Kidney epithelial cell (primary cell): ENCODE data around the gene SGSM1. TPM values are rescaled to one million over a fixed set of nuclear protein-coding genes. Genes with fewer than 3 reads are reported as not detected.

ENCODE experiments used
- DNase-seq: peaks from one replicate; pipeline ENCODE4 v3.0.0-alpha.2; 2010; ENCODE audit warnings: low read depth
- H3K27me3 ChIP-seq: 2 replicates; pipeline ENCODE4 v1.6.0; 2011; ENCODE audit warnings: low read length; ENCODE audit not compliant: control insufficient read depth, insufficient read depth
- H3K36me3 ChIP-seq: 2 replicates; pipeline ENCODE4 v1.5.1; 2011; ENCODE audit warnings: low read length; ENCODE audit not compliant: control insufficient read depth, insufficient read depth
- H3K4me3 ChIP-seq: 2 replicates; pipeline ENCODE4 v1.5.1; 2011; ENCODE audit warnings: low read depth, mild to moderate bottlenecking, control low read depth, low read length
- total RNA-seq: library from RNA; depleted of rRNA; stranded (reverse); fragments of >200 nt; gene quantifications from 2 replicates; pipeline ENCODE4 v1.2.3, GENCODE V29; 2015
- TF ChIP-seq, protein P1 (sequence below): IDR thresholded peaks from 2 replicates; pipeline ENCODE4 v1.5.1; 2011; ENCODE audit warnings: mild to moderate bottlenecking, moderate library complexity, low read length, control low read depth, inconsistent platforms; ENCODE audit not compliant: insufficient read depth, poor library complexity, severe bottlenecking

The SGSM1 gene
- total RNA-seq, 1 donor from 2014 or later = 0.25 TPM

DNA sequence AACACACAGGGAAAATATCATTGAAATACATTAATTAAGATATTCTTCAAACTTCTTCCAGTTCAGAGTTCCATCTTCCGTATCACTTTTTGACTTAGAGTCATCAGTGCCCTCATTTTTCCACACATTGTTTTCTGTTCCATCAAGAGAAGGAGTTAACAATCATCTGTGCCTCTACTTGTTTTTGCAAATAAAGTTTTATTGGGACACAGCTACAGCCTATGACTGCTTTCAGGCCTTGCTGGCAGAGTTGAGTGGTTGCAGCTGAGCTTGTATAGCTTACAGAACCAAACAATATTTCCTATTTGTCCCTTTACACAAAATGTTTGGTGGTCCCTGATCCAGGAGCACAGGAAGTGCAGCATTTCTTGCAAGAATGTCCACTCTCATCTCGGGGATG lies 51.6 kb downstream of the SGSM1 start:
- Histone ChIP-seq H3K27me3 (no peaks in the 10 kb centered on the region), H3K36me3 (no peaks in the 10 kb centered on the region), H3K4me3 (no peak overlapping the region)
- TF ChIP-seq, protein P1, sequence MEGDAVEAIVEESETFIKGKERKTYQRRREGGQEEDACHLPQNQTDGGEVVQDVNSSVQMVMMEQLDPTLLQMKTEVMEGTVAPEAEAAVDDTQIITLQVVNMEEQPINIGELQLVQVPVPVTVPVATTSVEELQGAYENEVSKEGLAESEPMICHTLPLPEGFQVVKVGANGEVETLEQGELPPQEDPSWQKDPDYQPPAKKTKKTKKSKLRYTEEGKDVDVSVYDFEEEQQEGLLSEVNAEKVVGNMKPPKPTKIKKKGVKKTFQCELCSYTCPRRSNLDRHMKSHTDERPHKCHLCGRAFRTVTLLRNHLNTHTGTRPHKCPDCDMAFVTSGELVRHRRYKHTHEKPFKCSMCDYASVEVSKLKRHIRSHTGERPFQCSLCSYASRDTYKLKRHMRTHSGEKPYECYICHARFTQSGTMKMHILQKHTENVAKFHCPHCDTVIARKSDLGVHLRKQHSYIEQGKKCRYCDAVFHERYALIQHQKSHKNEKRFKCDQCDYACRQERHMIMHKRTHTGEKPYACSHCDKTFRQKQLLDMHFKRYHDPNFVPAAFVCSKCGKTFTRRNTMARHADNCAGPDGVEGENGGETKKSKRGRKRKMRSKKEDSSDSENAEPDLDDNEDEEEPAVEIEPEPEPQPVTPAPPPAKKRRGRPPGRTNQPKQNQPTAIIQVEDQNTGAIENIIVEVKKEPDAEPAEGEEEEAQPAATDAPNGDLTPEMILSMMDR = no peak
- DNase-seq = no peak

DNA sequence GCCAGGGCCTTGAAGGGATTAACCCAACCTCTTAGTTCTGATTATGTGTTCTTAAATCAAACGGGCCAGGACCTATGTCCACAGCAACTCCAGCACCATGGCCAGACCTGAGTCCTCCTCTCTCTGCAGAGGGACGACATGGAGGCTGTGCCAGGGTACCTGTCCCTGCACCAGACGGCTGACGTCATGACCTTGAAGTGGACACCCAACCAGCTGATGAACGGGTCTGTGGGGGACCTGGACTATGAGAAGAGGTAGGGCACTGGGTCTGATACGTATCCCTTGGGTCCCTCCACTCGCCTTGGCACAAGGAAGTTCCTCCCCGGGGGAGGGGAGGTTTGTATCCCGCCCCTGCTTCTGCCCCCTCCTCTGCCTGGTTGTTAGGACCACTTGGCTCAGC lies 53.6 kb downstream of the SGSM1 start:
- no peaks in the 10 kb centered on the region for H3K36me3 ChIP-seq
- TF ChIP-seq, protein P1 = no peak
- no peak for DNase-seq
- H3K27me3 ChIP-seq = no peaks in the 10 kb centered on the region
- no peak overlapping the region for H3K4me3 ChIP-seq

DNA sequence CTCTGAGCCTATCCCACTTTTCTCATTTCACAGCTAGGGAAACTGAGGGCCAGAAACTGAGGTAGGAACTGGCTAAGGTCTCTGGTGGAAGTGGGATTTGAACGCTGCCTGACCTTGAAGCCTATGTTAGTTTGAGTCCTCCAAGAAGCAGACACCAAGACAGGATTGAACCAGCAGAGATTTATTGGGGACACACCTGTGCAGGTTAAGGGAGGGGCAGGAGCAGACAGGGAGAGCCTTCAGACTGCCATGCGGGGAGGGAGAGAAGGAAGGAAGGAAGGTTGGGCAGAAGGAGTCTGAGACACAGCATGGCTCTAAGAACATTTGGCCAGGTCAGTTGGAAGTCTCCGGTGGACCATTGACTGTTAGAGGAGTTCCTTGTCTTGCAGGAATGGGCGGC lies 59.5 kb downstream of the SGSM1 start:
- Histone ChIP-seq H3K36me3 (no peaks in the 10 kb centered on the region), H3K4me3 (no peak overlapping the region), H3K27me3 (no peaks in the 10 kb centered on the region)
- TF ChIP-seq, protein P1 = no peak
- no peak for DNase-seq

DNA sequence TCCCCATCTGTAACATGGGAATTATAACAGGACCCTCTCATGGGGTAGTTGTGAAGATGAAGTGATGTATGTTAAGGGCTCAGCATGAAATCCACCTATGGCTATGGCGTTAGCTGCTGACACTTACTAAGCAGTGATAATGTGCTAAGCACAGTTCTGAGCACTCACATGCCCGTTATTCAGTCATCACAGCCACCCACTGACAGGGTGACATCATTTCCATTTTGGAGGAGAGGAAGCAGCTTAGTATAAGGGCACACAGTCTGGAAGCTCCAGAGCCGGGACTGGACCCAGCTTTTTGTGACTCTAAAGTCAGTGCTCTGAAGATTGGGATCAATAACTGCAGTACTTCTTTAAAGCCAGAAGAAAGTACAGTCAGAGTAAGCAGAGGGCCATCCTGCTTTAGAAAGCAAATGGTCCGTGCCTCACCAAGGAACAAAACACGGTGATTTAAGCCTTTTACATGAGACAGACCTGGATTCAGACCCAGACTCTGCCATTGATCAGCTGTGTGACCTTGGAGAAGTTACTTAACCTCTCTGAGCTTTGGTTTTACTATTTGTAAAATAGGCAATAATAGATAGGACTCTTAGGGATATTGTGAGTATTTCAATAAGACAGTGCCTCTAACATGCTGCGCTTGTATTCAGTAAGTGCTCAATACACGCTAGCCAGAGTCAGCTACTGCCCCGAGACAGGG lies 61.5 kb downstream of the SGSM1 start:
- Histone ChIP-seq H3K36me3 (no peaks in the 10 kb centered on the region), H3K27me3 (no peaks in the 10 kb centered on the region), H3K4me3 (no peak overlapping the region)
- TF ChIP-seq, protein P1 = no peak
- DNase-seq = no peak

DNA sequence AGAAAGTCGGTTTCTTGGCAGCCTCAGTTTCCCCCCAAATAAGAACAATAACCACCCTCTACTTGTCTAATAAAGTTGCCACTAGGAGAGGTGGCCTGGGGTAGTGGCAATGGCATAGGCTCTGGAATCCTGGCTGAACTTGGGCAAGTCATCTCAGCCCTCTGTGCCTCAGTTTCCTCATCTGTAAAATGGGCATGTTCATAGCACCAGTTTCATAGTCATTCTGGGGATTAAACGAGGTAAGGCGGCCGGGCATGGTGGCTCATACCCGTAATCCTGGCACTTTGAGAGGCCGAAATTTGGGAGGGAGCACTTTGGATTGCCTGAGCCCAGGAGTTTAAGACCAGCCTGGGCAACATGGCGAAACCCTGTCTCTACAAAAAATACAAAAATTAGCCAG lies 63.0 kb downstream of the SGSM1 start:
- TF ChIP-seq, protein P1 = no peak

DNA sequence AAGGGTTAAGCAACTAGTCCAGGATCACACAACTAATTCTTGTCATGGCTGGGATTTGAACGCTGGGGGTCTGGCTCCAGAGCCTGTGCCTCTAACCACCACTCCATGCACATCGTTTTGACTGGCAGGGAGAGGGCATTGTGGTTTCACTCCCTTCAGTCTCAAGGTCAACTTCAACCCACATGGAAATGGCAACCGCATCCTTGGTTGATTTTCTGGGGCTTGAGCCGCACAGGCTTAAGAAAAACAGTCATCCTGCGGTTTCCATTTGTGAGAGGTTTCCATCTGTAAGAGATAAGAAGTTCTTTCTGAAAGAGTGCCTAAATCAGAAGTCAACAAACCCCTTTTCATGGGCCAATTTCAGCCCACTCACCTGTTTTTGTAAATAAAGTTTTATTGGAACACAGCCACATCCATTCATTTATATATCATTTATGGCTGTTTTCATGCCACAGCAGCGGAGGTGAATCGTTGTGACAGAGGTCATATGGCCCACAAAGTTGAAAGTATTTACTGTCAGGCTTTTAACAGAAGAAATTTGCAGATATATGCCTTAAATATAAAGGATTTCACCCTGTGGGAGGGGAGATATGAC lies 65.7 kb downstream of the SGSM1 start:
- TF ChIP-seq, protein P1 = no peak
- Histone ChIP-seq H3K27me3 (peaks cover 2% of the 10 kb centered on the region), H3K36me3 (no peaks in the 10 kb centered on the region), H3K4me3 (no peak overlapping the region)
- DNase-seq = no peak

More for the DNA sequence above, 63.0 kb downstream of the SGSM1 start:
- Histone ChIP-seq H3K36me3 (no peaks in the 10 kb centered on the region), H3K27me3 (no peaks in the 10 kb centered on the region), H3K4me3 (no peak overlapping the region)
- no peak for DNase-seq
